ENCODE data around the gene FUT9.

FUT9 gene

DNA sequence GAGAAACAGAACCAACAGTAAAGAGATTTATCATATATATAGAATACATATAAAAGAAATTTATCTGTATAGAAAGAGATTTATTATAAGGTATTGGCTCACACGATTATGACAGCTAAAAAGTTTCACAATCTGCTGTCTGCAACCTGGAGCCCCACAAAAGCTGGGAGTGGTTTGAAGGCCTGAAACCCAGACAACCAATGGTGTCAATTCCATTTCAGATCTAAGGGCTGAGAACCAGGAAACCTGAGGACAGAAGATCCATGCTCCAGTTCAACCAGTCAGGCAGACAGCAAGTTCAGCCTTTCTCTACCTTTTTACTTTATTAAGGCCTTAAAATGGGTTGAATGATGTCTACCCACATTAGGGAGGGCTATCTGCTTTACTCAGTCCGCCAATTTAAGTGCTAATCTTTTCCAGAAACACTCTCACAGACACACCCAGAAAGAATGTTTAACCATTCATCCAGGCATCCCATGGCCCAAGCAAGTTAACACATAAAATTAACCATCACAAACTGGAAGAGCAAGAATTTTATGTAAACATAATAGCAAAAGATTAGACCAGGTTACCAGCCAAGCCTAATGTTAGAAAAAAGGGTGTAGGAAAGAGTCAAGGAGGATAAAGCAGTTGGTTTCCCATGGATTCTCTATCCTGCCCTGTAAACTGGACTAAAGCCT is 170.9 kb downstream of the FUT9 start:
- TF ChIP-seq, protein P1, sequence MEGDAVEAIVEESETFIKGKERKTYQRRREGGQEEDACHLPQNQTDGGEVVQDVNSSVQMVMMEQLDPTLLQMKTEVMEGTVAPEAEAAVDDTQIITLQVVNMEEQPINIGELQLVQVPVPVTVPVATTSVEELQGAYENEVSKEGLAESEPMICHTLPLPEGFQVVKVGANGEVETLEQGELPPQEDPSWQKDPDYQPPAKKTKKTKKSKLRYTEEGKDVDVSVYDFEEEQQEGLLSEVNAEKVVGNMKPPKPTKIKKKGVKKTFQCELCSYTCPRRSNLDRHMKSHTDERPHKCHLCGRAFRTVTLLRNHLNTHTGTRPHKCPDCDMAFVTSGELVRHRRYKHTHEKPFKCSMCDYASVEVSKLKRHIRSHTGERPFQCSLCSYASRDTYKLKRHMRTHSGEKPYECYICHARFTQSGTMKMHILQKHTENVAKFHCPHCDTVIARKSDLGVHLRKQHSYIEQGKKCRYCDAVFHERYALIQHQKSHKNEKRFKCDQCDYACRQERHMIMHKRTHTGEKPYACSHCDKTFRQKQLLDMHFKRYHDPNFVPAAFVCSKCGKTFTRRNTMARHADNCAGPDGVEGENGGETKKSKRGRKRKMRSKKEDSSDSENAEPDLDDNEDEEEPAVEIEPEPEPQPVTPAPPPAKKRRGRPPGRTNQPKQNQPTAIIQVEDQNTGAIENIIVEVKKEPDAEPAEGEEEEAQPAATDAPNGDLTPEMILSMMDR (IDR thresholded peaks at IDR 0.05; ENCODE audit: unreplicated experiment in 3 of 3): no peak
- peaks cover 7% of the 10 kb centered on the region for H3K9me3 Mint-ChIP-seq
- H3K4me3 Mint-ChIP-seq: no peak overlapping the region
- H3K4me1 Mint-ChIP-seq: no peaks in the 10 kb centered on the region
- no peaks in the 10 kb centered on the region for H3K27me3 Mint-ChIP-seq (ENCODE audit: low read depth)
- peak overlapping the region; percentile 34 to 89 (median 62) for H3K27ac Mint-ChIP-seq
- peaks cover 8% of the 10 kb centered on the region for H3K36me3 Mint-ChIP-seq (ENCODE audit: low read depth)

DNA sequence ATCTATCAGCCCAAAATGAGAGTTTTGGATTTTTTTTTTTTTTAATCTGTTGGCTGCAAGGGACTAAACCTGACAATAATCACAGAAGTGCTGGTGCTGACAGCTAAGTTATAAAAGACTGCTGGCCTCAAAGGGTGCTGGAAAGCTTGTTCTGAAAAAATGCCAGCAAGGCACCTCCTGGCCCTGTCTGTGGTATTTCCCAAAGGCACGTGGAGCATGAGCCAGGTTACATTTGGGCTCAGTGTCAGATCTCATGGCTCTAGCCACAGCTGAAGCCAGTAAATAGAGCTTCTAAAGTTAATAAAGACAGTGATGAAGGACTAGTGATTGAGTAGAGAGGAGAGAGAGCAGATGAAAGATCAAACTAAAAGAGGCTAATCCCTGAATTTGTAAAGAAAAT is 178.9 kb downstream of the FUT9 start:
- TF ChIP-seq, protein P1 (IDR thresholded peaks at IDR 0.05; ENCODE audit: unreplicated experiment in 3 of 3): no peak
- Mint-ChIP-seq H3K4me3 (no peak overlapping the region), H3K27me3 (ENCODE audit: low read depth) (no peaks in the 10 kb centered on the region), H3K4me1 (no peaks in the 10 kb centered on the region), H3K27ac (no peak overlapping the region), H3K9me3 (peaks cover 9% of the 10 kb centered on the region), H3K36me3 (ENCODE audit: low read depth) (peaks cover 8% of the 10 kb centered on the region)

DNA sequence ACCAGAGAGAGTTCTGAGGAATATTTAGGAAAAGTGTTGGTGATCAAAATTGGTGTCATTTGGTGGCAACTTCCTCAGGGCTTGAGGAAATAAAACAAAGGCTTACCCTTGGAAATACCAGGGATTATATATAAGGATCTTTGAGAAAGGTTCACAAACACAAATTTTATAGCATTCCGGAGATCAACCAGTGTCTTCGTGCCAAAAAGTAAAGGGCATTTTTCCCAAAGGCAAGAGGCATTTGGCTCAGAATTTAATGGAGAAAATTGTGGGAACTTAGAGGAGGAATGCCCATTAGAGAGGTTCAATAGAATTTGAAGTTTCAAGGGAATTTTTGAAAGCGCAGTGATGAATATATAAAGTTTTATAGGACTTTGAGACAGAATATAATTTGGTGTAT is 179.5 kb downstream of the FUT9 start:
- peaks cover 8% of the 10 kb centered on the region for H3K36me3 Mint-ChIP-seq (ENCODE audit: low read depth)
- H3K4me1 Mint-ChIP-seq: no peaks in the 10 kb centered on the region
- H3K27ac Mint-ChIP-seq: no peak overlapping the region
- TF ChIP-seq, protein P1 (IDR thresholded peaks at IDR 0.05; ENCODE audit: unreplicated experiment in 3 of 3): no peak
- H3K4me3 Mint-ChIP-seq: no peak overlapping the region
- peaks cover 9% of the 10 kb centered on the region for H3K9me3 Mint-ChIP-seq
- no peaks in the 10 kb centered on the region for H3K27me3 Mint-ChIP-seq (ENCODE audit: low read depth)

DNA sequence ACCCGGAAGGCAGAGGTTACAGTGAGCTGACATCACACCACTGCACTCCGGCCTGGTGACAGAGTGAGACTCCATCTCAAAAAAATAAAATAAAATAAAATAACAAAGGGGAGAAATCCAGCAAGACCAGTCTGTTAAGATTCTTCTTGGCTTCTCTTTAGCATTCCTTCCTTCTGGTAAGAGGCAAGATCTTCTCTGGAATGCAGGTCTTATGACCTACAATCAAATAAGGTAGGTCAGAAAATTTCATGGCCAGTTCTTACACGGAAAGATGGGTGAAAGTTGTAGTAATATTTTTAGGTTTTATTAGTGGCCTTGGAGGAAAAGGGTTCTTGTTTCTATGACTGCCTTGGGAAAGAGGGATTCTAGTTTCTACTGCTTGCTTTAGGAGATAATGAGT is 180.9 kb downstream of the FUT9 start:
- Mint-ChIP-seq H3K27me3 (ENCODE audit: low read depth) (no peaks in the 10 kb centered on the region), H3K4me1 (no peaks in the 10 kb centered on the region), H3K27ac (peak overlapping the region in 1 of 3 experiments; percentile 33), H3K36me3 (ENCODE audit: low read depth) (no peaks in the 10 kb centered on the region), H3K9me3 (peaks cover 5% of the 10 kb centered on the region), H3K4me3 (no peak overlapping the region)
- TF ChIP-seq, protein P1 (IDR thresholded peaks at IDR 0.05; ENCODE audit: unreplicated experiment in 3 of 3): no peak

DNA sequence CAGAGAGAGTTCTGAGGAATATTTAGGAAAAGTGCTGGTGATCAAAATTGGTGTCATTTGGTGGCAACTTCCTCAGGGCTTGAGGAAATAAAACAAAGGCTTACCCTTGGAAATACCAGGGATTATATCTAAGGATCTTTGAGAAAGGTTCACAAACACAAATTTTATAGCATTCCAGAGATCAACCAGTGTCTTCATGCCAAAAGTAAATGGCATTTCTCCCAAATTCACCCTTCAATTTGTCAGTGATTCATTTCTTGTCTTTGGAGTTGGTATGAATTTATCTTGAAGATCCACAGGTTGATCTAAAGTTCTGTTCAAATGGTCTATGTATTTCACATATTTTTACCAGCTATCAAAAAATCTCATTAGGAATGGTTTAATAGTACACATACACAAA is 181.5 kb downstream of the FUT9 start:
- H3K4me3 Mint-ChIP-seq: no peak overlapping the region
- no peaks in the 10 kb centered on the region for H3K36me3 Mint-ChIP-seq (ENCODE audit: low read depth)
- TF ChIP-seq, protein P1 (IDR thresholded peaks at IDR 0.05; ENCODE audit: unreplicated experiment in 3 of 3): no peak
- peak overlapping the region in 1 of 3 experiments; percentile 33 for H3K27ac Mint-ChIP-seq
- no peaks in the 10 kb centered on the region for H3K27me3 Mint-ChIP-seq (ENCODE audit: low read depth)
- H3K4me1 Mint-ChIP-seq: no peaks in the 10 kb centered on the region
- H3K9me3 Mint-ChIP-seq: peaks cover 2% of the 10 kb centered on the region

DNA sequence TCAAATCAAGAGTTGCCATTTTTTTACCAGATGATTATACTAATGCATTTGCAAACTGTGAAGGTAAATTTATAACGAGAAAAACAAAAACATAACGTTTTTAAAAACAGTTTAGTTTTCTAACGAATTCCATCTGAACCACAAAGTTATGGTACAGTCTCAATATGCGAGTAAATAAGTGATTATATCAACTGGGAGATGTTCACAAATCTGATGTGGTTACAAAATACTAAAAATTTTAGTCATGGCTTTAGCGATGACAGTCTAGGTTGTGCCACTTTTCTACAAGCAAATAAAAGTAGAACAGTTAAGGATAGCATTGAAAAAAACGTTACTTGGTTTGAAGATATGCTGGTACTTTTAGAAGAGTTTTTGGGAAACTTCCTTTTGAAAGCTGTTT is 186.8 kb downstream of the FUT9 start:
- H3K4me3 Mint-ChIP-seq: no peak overlapping the region

More for the DNA sequence above, 186.8 kb downstream of the FUT9 start:
- Mint-ChIP-seq H3K27ac (no peak overlapping the region), H3K36me3 (ENCODE audit: low read depth) (no peaks in the 10 kb centered on the region), H3K9me3 (no peaks in the 10 kb centered on the region), H3K4me1 (no peaks in the 10 kb centered on the region), H3K27me3 (ENCODE audit: low read depth) (no peaks in the 10 kb centered on the region)
- TF ChIP-seq, protein P1 (IDR thresholded peaks at IDR 0.05; ENCODE audit: unreplicated experiment in 3 of 3): no peak

Data from nephron (organoid).